ENCODE results near the gene GPC3.

The GPC3 gene

DNA sequence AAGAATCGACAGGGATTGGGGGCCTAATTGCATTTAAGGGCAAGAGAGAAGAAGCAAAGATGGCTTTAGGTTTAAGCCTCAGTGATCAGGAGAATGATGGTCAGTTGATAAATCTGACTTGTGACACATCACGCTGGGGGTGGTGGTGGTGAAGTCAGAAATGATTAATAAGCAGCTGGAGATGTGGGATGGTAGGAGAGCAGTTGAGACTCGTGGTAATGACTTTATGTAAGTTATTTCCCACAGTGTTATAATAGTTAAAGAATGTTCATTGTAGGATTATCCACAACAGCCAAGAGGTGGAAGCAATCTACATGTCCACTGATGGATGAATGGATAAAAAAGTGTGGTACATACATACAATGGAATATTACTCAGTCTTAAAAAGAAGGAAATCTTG lies 391.2 kb downstream of the GPC3 start:
- TF ChIP-seq CREB1 (IDR thresholded peaks at IDR 0.05; ENCODE audit: low read depth) (no peak), RAD21 (IDR thresholded peaks at IDR 0.05; ENCODE audit: low read depth) (no peak), ZBTB7A (IDR thresholded peaks at IDR 0.05; ENCODE audit: low read depth) (no peak), YY1 (IDR thresholded peaks at IDR 0.05; ENCODE audit: low read depth) (no peak), TCF12 (IDR thresholded peaks at IDR 0.05; ENCODE audit: low read depth) (no peak), EGR1 (IDR thresholded peaks at IDR 0.05) (no peak)

DNA sequence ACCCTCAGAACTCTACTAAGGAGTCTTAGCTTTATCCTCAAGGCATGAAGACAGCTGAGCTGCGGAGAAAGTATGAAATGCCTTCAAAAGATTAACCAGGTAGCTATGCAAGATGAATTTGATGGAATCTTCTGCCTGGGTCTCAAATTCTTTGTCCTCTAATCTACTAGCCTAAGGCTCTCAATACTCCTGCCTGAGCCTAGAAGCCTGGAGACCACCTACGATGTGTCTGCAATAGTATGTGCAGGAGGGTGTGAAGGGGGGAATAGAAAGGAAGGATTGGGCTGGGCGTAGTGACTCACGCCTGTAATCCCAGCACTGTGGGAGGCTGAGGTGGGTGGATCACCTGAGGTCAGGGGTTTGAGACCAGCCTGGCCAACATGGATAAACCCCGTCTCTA lies 391.9 kb downstream of the GPC3 start:
- TF ChIP-seq RAD21 (IDR thresholded peaks at IDR 0.05; ENCODE audit: low read depth) (no peak), EP300 (IDR thresholded peaks at IDR 0.05; ENCODE audit: borderline replicate concordance) (no peak), EGR1 (IDR thresholded peaks at IDR 0.05) (no peak), NFIC (IDR thresholded peaks at IDR 0.05) (no peak), TEAD4 (IDR thresholded peaks at IDR 0.05) (no peak), TAF1 (IDR thresholded peaks at IDR 0.05; ENCODE audit: low read depth) (no peak), TCF12 (IDR thresholded peaks at IDR 0.05; ENCODE audit: low read depth) (no peak), YY1 (IDR thresholded peaks at IDR 0.05; ENCODE audit: low read depth) (no peak), CEBPB (IDR thresholded peaks at IDR 0.05) (no peak), ZBTB7A (IDR thresholded peaks at IDR 0.05; ENCODE audit: low read depth) (no peak), CREB1 (IDR thresholded peaks at IDR 0.05; ENCODE audit: low read depth) (no peak), FOXM1 (IDR thresholded peaks at IDR 0.05; ENCODE audit: borderline replicate concordance, low read depth) (no peak)
- TF ChIP-seq, protein P1, sequence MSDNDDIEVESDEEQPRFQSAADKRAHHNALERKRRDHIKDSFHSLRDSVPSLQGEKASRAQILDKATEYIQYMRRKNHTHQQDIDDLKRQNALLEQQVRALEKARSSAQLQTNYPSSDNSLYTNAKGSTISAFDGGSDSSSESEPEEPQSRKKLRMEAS (IDR thresholded peaks at IDR 0.05) = no peak
- TF ChIP-seq, protein P2, sequence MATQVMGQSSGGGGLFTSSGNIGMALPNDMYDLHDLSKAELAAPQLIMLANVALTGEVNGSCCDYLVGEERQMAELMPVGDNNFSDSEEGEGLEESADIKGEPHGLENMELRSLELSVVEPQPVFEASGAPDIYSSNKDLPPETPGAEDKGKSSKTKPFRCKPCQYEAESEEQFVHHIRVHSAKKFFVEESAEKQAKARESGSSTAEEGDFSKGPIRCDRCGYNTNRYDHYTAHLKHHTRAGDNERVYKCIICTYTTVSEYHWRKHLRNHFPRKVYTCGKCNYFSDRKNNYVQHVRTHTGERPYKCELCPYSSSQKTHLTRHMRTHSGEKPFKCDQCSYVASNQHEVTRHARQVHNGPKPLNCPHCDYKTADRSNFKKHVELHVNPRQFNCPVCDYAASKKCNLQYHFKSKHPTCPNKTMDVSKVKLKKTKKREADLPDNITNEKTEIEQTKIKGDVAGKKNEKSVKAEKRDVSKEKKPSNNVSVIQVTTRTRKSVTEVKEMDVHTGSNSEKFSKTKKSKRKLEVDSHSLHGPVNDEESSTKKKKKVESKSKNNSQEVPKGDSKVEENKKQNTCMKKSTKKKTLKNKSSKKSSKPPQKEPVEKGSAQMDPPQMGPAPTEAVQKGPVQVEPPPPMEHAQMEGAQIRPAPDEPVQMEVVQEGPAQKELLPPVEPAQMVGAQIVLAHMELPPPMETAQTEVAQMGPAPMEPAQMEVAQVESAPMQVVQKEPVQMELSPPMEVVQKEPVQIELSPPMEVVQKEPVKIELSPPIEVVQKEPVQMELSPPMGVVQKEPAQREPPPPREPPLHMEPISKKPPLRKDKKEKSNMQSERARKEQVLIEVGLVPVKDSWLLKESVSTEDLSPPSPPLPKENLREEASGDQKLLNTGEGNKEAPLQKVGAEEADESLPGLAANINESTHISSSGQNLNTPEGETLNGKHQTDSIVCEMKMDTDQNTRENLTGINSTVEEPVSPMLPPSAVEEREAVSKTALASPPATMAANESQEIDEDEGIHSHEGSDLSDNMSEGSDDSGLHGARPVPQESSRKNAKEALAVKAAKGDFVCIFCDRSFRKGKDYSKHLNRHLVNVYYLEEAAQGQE (IDR thresholded peaks at IDR 0.05; ENCODE audit: low read depth) = no peak
- TF ChIP-seq, protein P3, sequence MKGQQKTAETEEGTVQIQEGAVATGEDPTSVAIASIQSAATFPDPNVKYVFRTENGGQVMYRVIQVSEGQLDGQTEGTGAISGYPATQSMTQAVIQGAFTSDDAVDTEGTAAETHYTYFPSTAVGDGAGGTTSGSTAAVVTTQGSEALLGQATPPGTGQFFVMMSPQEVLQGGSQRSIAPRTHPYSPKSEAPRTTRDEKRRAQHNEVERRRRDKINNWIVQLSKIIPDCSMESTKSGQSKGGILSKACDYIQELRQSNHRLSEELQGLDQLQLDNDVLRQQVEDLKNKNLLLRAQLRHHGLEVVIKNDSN (IDR thresholded peaks at IDR 0.05) = no peak

DNA sequence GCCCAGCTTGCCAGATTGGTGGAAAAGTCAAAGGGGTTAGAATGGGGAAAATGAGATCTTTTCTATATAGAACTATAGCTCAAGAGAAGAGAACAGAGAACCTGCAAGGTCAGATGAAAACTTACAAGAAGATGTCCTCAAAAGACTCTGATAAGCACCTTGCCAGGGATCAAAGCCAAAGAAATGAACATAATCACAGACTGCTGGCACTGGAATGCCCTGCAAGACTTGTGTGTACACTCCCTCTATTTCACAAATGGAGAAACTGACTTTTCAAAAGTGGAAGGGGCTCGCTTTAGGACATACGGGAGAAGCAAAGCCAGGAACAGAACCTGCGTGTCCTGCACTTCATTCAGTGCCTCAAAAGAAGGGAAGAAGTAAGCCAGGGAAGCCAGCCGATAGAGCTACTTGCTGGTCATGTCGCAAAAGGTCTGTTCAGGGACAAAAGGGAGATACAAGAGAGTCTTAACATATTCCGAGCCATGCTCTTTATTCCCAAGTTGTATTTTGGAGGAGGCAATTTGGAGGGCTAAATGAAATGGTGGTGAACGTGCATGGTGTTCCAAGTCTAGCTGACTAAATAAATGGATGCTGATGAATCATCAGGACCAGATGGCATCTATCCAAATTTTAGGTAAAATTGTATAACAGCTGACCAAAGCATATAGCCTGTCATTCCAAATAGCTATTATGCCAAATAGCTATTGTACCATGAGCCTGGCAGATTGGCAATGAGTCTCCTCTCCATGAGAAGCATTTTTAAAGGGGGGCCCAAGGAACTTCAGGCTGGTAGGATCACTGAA lies 394.5 kb downstream of the GPC3 start:
- no peak for TF ChIP-seq CREB1 (IDR thresholded peaks at IDR 0.05; ENCODE audit: low read depth)
- no peak for TF ChIP-seq RAD21 (IDR thresholded peaks at IDR 0.05; ENCODE audit: low read depth)
- no peak for TF ChIP-seq FOXM1 (IDR thresholded peaks at IDR 0.05; ENCODE audit: borderline replicate concordance, low read depth)
- TF ChIP-seq EGR1 (IDR thresholded peaks at IDR 0.05) = no peak

DNA sequence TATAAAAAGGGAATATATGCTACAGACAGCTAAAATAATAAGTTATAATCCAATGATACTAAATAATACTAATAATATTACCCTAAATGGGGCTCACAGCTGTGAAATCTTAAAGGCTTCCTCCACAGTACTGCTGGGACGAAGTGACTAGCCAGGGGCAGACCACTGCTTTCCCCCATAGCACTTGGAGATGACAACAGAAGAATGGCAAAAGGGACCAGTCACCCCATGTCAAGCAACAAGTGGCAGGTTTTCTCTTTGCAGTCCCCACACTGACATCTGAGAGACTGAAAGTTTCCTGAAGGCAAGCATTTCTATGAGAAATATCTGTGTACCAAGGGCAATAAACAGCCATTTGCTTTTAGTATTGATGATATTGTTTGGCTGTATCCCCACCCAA lies 396.6 kb downstream of the GPC3 start:
- TF ChIP-seq ZBTB7A (IDR thresholded peaks at IDR 0.05; ENCODE audit: low read depth) (no peak), CREB1 (IDR thresholded peaks at IDR 0.05; ENCODE audit: low read depth) (no peak), NFIC (IDR thresholded peaks at IDR 0.05) (no peak), EGR1 (IDR thresholded peaks at IDR 0.05) (no peak), EP300 (IDR thresholded peaks at IDR 0.05; ENCODE audit: borderline replicate concordance) (no peak), FOXM1 (IDR thresholded peaks at IDR 0.05; ENCODE audit: borderline replicate concordance, low read depth) (no peak), YY1 (IDR thresholded peaks at IDR 0.05; ENCODE audit: low read depth) (no peak), RAD21 (IDR thresholded peaks at IDR 0.05; ENCODE audit: low read depth) (no peak), CEBPB (IDR thresholded peaks at IDR 0.05) (no peak), TAF1 (IDR thresholded peaks at IDR 0.05; ENCODE audit: low read depth) (no peak)
- TF ChIP-seq, protein P1 (IDR thresholded peaks at IDR 0.05) = no peak

DNA sequence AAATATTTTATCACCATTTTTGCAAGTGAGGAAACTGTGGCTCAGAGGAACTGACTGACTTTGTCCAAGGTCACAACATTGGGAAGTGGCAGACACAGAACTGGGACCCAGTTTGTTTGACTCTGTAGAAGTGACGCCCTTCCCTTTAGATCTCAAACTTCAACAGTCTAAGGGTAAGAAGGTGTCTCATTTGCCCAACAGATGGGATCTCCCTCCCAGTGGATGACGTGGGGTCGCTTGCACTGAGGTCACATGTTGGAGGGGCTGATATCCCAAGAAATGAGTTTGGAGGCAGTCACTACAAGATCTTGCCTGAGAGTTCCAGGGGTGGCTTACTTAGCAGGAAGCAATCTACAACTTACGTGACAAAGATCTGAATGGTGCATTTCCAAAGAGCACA lies 397.6 kb downstream of the GPC3 start:
- TF ChIP-seq YY1 (IDR thresholded peaks at IDR 0.05; ENCODE audit: low read depth) (no peak), TAF1 (IDR thresholded peaks at IDR 0.05; ENCODE audit: low read depth) (no peak), CREB1 (IDR thresholded peaks at IDR 0.05; ENCODE audit: low read depth) (no peak), EGR1 (IDR thresholded peaks at IDR 0.05) (no peak), FOXM1 (IDR thresholded peaks at IDR 0.05; ENCODE audit: borderline replicate concordance, low read depth) (no peak), ZBTB7A (IDR thresholded peaks at IDR 0.05; ENCODE audit: low read depth) (no peak), NFIC (IDR thresholded peaks at IDR 0.05) (no peak), TEAD4 (IDR thresholded peaks at IDR 0.05) (no peak), RAD21 (IDR thresholded peaks at IDR 0.05; ENCODE audit: low read depth) (no peak), TCF12 (IDR thresholded peaks at IDR 0.05; ENCODE audit: low read depth) (no peak), CEBPB (IDR thresholded peaks at IDR 0.05) (no peak), EP300 (IDR thresholded peaks at IDR 0.05; ENCODE audit: borderline replicate concordance) (no peak)
- TF ChIP-seq, protein P2 (IDR thresholded peaks at IDR 0.05; ENCODE audit: low read depth) = no peak
- TF ChIP-seq, protein P1 (IDR thresholded peaks at IDR 0.05) = no peak
- TF ChIP-seq, protein P3 (IDR thresholded peaks at IDR 0.05) = no peak

Measured in Ishikawa (cell line).